SW 1271 (cell line): ENCODE data around the gene POR.
"Not testable (repeated sequence)": the region's sequence is repeated elsewhere in the genome, so short reads cannot be mapped to it uniquely, and the experiment has no call there.

Source experiments
- DNase-seq, 2 experiments: peaks; one replicate each; lab custom pipeline; 2025; lab: John Stamatoyannopoulos, UW

POR gene

GRCh38 chr7:75992083-75992755 lies 77.3 kb downstream of the POR start:
- no peak for DNase-seq

- peak; percentile 23 to 57 for DNase-seq
Observed at GRCh38 chr7:75993689-75994387, 78.9 kb downstream of the POR start.

- DNase-seq = peak; percentile 63 to 85
Observed at GRCh38 chr7:75994388-75995051, 79.6 kb downstream of the POR start, which contains the start of gene TMEM120A. Gene TMEM120A (minus strand): TSS chr7:75994595. CDS start chr7:75994570, 25 bp downstream.

- DNase-seq = no peak
Observed at GRCh38 chr7:75995052-75995471, 80.1 kb downstream of the POR start.

GRCh38 chr7:75995996-75996395 lies 81.0 kb downstream of the POR start:
- DNase-seq = no peak

- no peak for DNase-seq
Observed at GRCh38 chr7:75996476-75996875, 81.5 kb downstream of the POR start.

GRCh38 chr7:75998038-75998437 lies 83.1 kb downstream of the POR start:
- DNase-seq = no peak

GRCh38 chr7:76000566-76000965 lies 85.6 kb downstream of the POR start:
- DNase-seq = no peak

- no peak for DNase-seq
Observed at GRCh38 chr7:76002139-76002538, 87.2 kb downstream of the POR start.

- DNase-seq = no peak
Observed at GRCh38 chr7:76002822-76003221, 87.9 kb downstream of the POR start.

GRCh38 chr7:76003351-76003750 lies 88.4 kb downstream of the POR start:
- DNase-seq = no peak

- DNase-seq = not testable (repeated sequence)
Observed at GRCh38 chr7:76005004-76005403, 90.0 kb downstream of the POR start.

- no peak for DNase-seq
Observed at GRCh38 chr7:76008156-76008687, 93.3 kb downstream of the POR start.

- no peak for DNase-seq
Observed at GRCh38 chr7:76009672-76010600, 95.0 kb downstream of the POR start.

- no peak for DNase-seq
Observed at GRCh38 chr7:76011442-76011861, 96.5 kb downstream of the POR start.

GRCh38 chr7:76016191-76016947 lies 101.4 kb downstream of the POR start:
- no peak for DNase-seq

GRCh38 chr7:76018520-76018919 lies 103.6 kb downstream of the POR start:
- DNase-seq = not testable (repeated sequence)

- DNase-seq = peak in 1 of 2 experiments; percentile 32
Observed at GRCh38 chr7:76020031-76020714, 105.2 kb downstream of the POR start.

- DNase-seq = no peak
Observed at GRCh38 chr7:76022026-76022780, 107.2 kb downstream of the POR start.
